ENCODE results near the gene EDARADD.
A peak's percentile ranks its signal among the peaks of the same experiment; 100 is the strongest.
"Not testable (repeated sequence)": the region's sequence is repeated elsewhere in the genome, so short reads cannot be mapped to it uniquely, and the experiment has no call there.

The EDARADD gene

GRCh38 chr1:236491469-236492136 is 97.5 kb downstream of the EDARADD start:
- DNase-seq: no peak

- DNase-seq: no peak
Measured at GRCh38 chr1:236492378-236492777, 98.3 kb downstream of the EDARADD start.

GRCh38 chr1:236494082-236494481 is 100.0 kb downstream of the EDARADD start:
- no peak for DNase-seq

GRCh38 chr1:236494586-236495466 is 100.7 kb downstream of the EDARADD start:
- no peak for DNase-seq

- peak; percentile 5 for DNase-seq
Measured at GRCh38 chr1:236495467-236496112, 101.5 kb downstream of the EDARADD start.

DNA sequence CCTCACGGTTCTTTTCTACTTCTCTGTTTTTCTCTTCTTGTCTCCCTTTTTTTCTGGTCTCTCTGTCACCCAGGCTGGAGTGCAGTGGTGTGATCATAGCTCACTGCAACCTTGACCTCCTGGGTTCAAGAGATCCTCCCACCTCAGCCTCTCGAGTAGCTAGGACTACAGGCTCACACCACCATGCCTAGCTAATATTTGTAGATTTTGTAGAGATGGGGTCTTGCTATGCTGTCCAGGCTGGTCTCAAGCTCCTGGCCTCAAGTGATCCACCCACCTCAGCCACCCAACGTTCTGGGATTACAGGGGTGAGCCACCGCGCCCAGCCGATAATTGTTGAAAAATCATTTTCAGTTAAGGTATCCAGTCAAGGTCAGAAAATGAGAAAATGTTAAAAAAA is 103.8 kb downstream of the EDARADD start:
- DNase-seq: no peak

- no peak for DNase-seq
Measured at GRCh38 chr1:236501093-236501492, 107.0 kb downstream of the EDARADD start.

DNA sequence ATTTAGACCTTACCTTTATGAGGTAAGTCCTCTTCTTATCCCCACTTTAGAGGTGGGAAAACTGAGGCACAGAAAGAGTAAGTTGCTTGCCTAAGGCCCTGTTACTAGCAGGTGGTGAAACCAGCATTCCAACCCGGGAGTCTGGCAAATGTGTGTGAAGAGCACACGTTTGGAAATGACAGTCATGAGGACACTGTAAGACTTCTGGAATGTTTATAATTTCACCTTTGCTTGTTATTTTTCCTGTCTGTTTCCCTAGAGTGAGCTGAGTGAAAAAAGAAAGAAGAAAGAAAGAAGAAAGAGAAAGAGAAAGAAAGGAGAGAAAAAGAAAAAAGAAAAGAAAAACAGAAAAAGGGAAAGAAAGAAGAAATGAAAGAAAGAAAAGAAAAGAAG is 108.5 kb downstream of the EDARADD start:
- DNase-seq: no peak

DNA sequence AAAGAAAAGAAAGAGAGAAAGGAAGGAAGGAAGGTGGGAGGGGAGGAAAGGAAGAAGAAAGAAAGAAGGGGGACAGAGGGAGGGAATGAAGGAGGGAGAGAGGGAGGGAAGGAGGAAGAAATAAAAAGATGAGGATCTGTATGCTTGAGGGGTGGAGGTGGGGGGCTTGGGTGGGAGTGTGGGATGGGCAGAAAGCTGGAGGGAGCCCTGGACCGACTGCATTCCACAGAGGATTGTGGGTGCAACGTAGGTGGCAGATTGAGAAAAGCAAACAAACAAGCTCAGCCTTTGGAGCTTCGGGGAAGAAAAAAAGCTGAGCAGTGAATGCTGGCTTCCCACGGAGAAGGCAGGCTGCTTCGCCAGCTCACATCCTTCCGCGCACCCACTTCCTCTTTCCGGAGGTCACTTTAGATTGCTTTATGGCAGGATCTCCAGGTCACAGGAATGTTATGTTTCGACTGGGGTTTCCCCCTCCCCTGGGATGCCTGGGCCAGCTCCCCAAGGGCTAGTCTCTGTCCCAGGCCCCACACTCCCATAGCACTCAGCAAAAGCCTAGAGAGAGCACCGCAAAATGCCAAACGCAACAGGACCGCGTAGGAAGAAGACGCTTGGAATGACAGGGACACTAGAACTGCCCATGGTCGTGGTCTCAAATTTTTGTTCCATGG is 109.0 kb downstream of the EDARADD start:
- no peak for DNase-seq

DNA sequence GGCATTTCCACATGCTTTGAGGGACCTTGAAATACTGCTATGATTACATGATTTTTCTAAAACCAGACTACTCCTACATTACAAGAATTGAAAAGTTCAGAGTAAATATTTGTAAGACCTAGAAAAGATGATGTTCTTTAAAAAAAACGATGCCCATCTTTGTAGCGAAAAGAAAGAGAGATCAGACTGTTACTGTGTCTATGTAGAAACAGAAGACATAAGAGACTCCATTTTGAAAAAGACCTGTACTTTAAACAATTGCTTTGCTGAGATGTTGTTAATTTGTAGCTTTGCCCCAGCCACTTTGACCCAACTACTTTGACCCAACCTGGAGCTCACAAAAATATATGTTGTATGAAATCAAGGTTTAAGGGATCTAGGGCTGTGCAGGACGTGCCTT is 110.3 kb downstream of the EDARADD start:
- DNase-seq: not testable (repeated sequence)

DNA sequence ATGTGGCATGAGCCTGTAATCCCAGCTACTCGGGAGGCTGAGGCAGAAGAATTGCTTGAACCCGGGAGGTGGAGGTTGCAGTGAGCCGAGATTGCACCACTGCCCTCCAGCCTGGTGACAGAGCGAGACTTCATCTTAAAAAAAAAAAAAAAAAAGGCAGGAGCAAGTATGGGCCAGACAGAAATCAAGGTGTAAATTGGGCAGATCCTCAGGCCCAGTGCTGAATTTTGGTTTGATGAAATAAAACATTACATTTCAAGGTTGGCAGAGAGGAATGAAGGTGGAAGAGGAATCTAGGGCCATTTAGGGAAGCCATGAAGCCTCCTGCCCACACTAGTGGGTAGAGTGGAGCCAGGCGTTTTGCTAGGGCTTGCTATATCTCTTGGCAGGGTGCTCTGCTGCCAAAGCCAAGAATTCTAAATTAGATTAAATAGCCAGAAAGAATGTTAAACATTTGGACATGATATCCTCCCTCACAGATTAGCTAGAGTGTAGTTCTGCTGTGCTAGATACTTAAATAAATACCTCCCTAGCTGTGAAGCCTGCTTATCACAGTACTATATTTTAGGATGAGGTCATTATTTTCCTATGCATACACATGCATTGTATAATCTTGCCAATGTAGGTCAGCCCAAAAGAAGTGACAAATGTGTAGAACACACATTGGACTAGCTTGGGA is 113.1 kb downstream of the EDARADD start:
- no peak for DNase-seq

GRCh38 chr1:236508593-236509027 is 114.5 kb downstream of the EDARADD start:
- DNase-seq: no peak

- DNase-seq: no peak
Measured at GRCh38 chr1:236509203-236509602, 115.1 kb downstream of the EDARADD start.

DNA sequence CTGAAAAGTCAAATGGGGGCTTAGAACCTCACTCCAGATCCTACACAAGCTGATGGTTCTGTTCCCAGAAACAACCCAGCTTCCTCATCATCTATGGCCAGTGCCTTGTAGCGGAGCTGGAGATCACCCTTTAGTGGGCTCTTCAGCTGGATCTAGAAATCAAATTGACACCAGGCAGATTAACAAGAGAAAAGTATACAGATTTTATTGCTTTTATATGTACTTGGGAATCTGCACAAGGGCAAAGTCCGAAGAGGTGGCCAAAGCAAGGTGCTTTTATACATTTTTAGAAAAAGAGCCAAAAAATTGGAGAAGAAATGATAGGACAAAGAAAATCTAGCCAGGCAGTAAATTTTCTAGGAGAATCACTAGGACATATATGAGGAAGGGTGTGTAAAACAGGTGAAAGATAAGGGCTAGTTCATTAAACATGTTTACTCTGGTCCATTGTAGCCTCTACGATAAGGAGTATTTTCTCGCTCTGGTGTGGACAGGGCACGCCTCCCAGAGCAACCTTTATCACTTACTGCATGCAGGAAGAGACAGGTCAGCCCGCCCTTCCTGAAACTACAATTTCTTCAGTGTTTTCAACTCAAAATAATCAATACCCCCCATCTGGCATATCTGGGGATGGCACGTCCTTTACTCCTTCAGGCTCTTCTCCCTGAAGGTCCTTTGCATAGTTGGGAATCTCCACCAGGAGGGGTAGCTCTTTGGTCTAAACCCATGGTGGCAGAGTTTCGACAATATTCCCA is 115.7 kb downstream of the EDARADD start:
- no peak for DNase-seq

- no peak for DNase-seq
Measured at GRCh38 chr1:236511735-236512418, 117.8 kb downstream of the EDARADD start.

GRCh38 chr1:236514703-236515442 is 120.8 kb downstream of the EDARADD start:
- DNase-seq: peak; percentile 15

DNA sequence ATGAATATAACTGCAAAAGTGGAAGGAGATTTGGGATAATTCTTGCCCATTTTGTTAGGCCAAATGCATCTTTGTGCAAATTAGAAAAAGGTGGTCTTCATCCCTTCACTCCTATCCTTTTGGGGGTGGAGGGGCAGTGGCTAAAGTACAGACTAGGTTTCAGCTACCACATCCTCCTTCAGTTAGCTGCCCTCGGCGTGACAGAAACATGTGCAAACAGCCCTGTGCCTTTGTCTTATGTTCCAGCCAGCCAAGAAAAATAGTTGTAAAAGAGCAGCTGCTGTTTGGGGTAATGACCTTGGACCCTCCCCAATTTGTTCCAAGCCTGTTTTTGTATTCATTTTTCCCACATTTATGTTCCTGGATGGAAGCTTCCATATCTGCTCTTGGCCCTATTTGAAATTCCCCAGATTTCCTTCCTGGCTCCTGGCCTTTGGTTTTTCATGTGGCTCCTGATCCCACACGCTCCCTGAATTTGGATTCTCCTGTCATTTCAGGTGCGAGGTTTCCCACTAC is 121.4 kb downstream of the EDARADD start:
- DNase-seq: peak; percentile 18

GRCh38 chr1:236516929-236517704 is 123.0 kb downstream of the EDARADD start:
- peak; percentile 6 for DNase-seq

GRCh38 chr1:236518322-236518721 is 124.2 kb downstream of the EDARADD start:
- DNase-seq: no peak
